Body of pancreas (tissue), 4 donors: ENCODE results near the gene SAMD3. TPM values are rescaled to one million over a fixed set of nuclear protein-coding genes. Genes with fewer than 3 reads are reported as not detected.

Experiments
- ATAC-seq: fragments of 150-250 bp; one replicate; pipeline ENCODE4 v1.9.1; 2016
- DNase-seq, 4 donors: peaks; one replicate each; pipeline ENCODE4 v3.0.0-alpha.2; 2019
- H3K27ac ChIP-seq, 4 donors: fragments of 200-600 bp; sonication (generic); 1 replicate in 3 of 4; 2 replicates in 1 of 4; pipeline versions ENCODE4 v1.5.1 to v1.6.1; 2016 to 2019; ENCODE audit warnings: mild to moderate bottlenecking in 1 of 4, mixed read lengths in 1 of 4, moderate library complexity in 1 of 4
- H3K27me3 ChIP-seq, 2 donors: fragments of 200-600 bp; sonication (generic); one replicate each; pipeline ENCODE4 v1.6.0; 2016; ENCODE audit warnings: mild to moderate bottlenecking in 1 of 2
- H3K36me3 ChIP-seq, 2 donors: fragments of 200-600 bp; sonication (generic); replicated peaks in 1 of 2; 2 replicates each; pipeline ENCODE4 v1.5.1; 2016; ENCODE audit warnings: low read depth in 2 of 2; ENCODE audit not compliant: insufficient read depth in 1 of 2
- H3K4me1 ChIP-seq: fragments of 200-600 bp; sonication (generic); one replicate; pipeline ENCODE4 v1.6.0; 2016
- H3K4me3 ChIP-seq, 2 donors: fragments of 200-600 bp; sonication (generic); 1 replicate in 1 of 2; 2 replicates in 1 of 2; pipeline ENCODE4 v1.5.1; 2016 to 2019
- H3K9me3 ChIP-seq, 3 donors: fragments of 200-600 bp; sonication (generic); 1 replicate in 2 of 3; 2 replicates in 1 of 3; pipeline ENCODE4 v1.5.1; 2016
- CTCF ChIP-seq, 7 experiments: fragments of 450-650 bp in 4 of 7; fragments of 200-600 bp in 3 of 7; sonication (generic) in 3 of 7; IDR thresholded peaks; one replicate each; pipeline ENCODE4 v1.5.1; 2016 to 2019; ENCODE audit warnings: antibody characterized with exemption in 7 of 7
- POLR2A ChIP-seq, 3 donors: fragments of 450-650 bp; IDR thresholded peaks; one replicate each; pipeline ENCODE4 v1.6.1; 2016; ENCODE audit warnings: antibody characterized with exemption in 3 of 3, mild to moderate bottlenecking in 2 of 3
- WGBS, 2 donors: methylation state at CpG; one replicate each; pipeline ENCODE4 v1.1.5; 2017; 5-methylcytosine and 5-hydroxymethylcytosine counted together
- intact Hi-C: fragments of 100-400 bp; cut with DNase I; formaldehyde crosslinking; loops from one replicate; pipeline ENCODE4 v1.15.1; 2023
- total RNA-seq, 2 donors: library from RNA; depleted of rRNA; stranded (reverse); fragments of >200 nt; gene quantifications; one replicate each; pipeline ENCODE4 v1.1.0, GENCODE V29; 2016

SAMD3 gene
- total RNA-seq, 2 donors from 2014 or later: 0.52 to 20.4 TPM

DNA sequence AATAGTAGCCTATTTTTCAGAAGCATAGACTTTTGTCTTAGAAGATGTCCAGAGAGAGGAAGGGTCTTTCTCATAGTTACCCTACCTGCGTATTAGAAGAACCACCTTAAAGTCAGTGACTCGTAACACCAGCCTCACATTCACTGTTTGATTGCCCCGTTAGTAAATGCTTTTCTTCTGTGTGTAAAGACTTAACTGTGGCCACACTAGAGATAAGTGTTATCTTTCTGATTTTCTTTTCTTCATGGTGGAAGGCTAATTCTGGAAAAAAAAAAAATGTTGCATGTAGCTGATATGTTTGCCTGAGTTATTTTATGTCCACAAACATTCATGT, 83.9 kb downstream of the SAMD3 start:
- no peak for DNase-seq
- intact Hi-C loops: no loop called here
- no peak for ATAC-seq
- Histone ChIP-seq H3K27me3 (no peaks in the 10 kb centered on the region), H3K4me3 (no peak overlapping the region), H3K27ac (no peak overlapping the region), H3K36me3 (no peaks in the 10 kb centered on the region), H3K9me3 (no peaks in the 10 kb centered on the region), H3K4me1 (no peaks in the 10 kb centered on the region)
- 43 to 54% methylated on average over 3 of the region's 3 CpGs for WGBS, 2 donors
- no peak for TF ChIP-seq POLR2A (IDR thresholded peaks at IDR 0.05)
- TF ChIP-seq CTCF (IDR thresholded peaks at IDR 0.05): no peak

DNA sequence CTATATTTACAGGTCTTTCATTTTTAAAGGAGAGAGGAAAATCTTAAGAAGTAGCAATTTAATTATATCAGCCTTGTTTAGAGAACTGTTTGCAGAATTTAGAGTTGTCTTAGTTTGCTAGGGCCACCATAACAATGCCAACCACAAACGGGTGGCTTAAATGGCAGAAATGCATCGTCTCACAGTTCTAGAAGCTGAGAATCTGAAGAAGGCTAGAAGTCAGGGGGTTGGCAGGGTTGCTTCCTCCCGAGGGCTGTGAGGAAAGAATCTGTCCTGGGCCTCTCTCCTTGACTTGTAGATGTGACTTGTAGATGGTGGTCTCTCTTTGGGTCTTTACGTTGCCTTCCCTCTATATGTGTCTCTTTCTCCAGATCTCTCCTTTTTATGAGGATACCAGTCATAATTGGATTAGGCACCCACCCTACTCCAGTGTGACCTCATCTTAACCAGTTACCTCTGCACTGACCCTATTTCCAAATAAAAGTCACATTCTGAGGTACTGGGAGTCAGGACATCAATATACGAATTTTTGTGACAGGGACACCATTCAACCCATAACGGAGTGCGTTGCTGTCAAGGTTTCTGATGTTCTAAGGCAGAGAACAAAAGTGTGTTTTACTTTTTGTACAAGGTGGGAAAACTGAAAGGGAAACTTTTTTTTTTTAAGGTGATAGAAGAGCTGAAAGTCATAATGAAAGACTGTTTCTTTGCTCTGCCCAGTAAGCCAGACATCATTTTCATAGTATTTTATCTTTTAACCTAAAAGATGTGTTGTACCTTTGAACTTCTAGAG, 84.4 kb downstream of the SAMD3 start:
- no peak for DNase-seq
- Histone ChIP-seq H3K27ac (no peak overlapping the region), H3K9me3 (no peaks in the 10 kb centered on the region), H3K27me3 (no peaks in the 10 kb centered on the region), H3K4me1 (no peaks in the 10 kb centered on the region), H3K4me3 (no peak overlapping the region), H3K36me3 (no peaks in the 10 kb centered on the region)
- whole genome bisulfite sequencing, 2 donors: 76 to 81% methylated on average over 7 of the region's 7 CpGs
- TF ChIP-seq CTCF (IDR thresholded peaks at IDR 0.05) (no peak), POLR2A (IDR thresholded peaks at IDR 0.05) (no peak)
- intact Hi-C loops: no loop called here
- no peak for ATAC-seq

- no peaks in the 10 kb centered on the region for H3K36me3 ChIP-seq
- H3K9me3 ChIP-seq: no peaks in the 10 kb centered on the region
- no peak for DNase-seq
- no peaks in the 10 kb centered on the region for H3K4me1 ChIP-seq
- WGBS, 2 donors: 87 to 92% methylated on average over 2 of the region's 2 CpGs
- TF ChIP-seq POLR2A (IDR thresholded peaks at IDR 0.05): no peak
- TF ChIP-seq CTCF (IDR thresholded peaks at IDR 0.05): no peak
- no peak overlapping the region for H3K4me3 ChIP-seq
- no peak for ATAC-seq
- intact Hi-C loops: no loop called here
- H3K27me3 ChIP-seq: no peaks in the 10 kb centered on the region
- H3K27ac ChIP-seq: no peak overlapping the region
These were observed 86.0 kb downstream of the SAMD3 start for GRCh38 chr6:130136798-130137197.

DNA sequence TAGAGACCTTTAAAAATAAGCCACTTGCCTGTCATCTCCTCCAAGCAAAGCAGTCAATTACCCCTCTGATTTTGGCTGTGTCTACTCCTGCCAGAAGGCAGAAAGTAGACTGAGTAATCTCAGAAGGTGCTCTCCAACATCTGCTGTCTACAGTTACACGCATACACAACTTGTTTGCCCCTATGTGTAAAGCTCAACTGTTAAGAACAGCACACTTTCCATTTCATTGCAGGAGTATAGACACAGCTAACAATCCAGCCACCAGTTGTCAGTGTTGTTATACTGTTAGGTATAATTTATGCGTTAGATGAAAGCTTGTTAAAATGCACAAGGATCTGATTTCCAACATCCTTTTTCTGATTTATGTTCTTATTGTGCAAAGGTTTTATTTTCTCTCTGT, 88.2 kb downstream of the SAMD3 start:
- no peak for TF ChIP-seq CTCF (IDR thresholded peaks at IDR 0.05)
- no peak for TF ChIP-seq POLR2A (IDR thresholded peaks at IDR 0.05)
- DNase-seq: no peak
- WGBS, 2 donors: 82 to 91% methylated on average over 2 of the region's 2 CpGs

GRCh38 chr6:130132286-130132701, 90.5 kb downstream of the SAMD3 start:
- WGBS, 2 donors: 70 to 75% methylated on average over 6 of the region's 6 CpGs
- Histone ChIP-seq H3K9me3 (no peaks in the 10 kb centered on the region), H3K4me3 (no peak overlapping the region), H3K27ac (no peak overlapping the region), H3K4me1 (no peaks in the 10 kb centered on the region), H3K27me3 (no peaks in the 10 kb centered on the region), H3K36me3 (no peaks in the 10 kb centered on the region)
- ATAC-seq (no peak), DNase-seq (no peak)
- intact Hi-C loops: no loop called here
- no peak for TF ChIP-seq POLR2A (IDR thresholded peaks at IDR 0.05)
- TF ChIP-seq CTCF (IDR thresholded peaks at IDR 0.05): no peak

More for the DNA sequence above, 88.2 kb downstream of the SAMD3 start:
- Histone ChIP-seq H3K27ac (no peak overlapping the region), H3K27me3 (no peaks in the 10 kb centered on the region), H3K4me3 (no peak overlapping the region), H3K4me1 (no peaks in the 10 kb centered on the region), H3K9me3 (no peaks in the 10 kb centered on the region), H3K36me3 (no peaks in the 10 kb centered on the region)
- intact Hi-C loops: no loop called here
- ATAC-seq: no peak
